Ovary (tissue), 9 donors: ENCODE measurements around the gene DAPL1. TPM values are rescaled to one million over a fixed set of nuclear protein-coding genes. Genes with fewer than 3 reads are reported as not detected.

ENCODE experiments used
- DNase-seq, 5 donors: peaks; one replicate each; pipeline ENCODE4 v3.0.0-alpha.2; 2019 to 2020
- H3K27ac ChIP-seq, 2 donors: fragments of 200-600 bp; one replicate each; pipeline versions ENCODE4 v1.5.1 to v1.8.0; 2019 to 2022
- H3K27me3 ChIP-seq: fragments of 200-600 bp; one replicate; pipeline ENCODE4 v1.8.0; 2022
- H3K36me3 ChIP-seq: fragments of 200-600 bp; sonication (generic); one replicate; pipeline ENCODE4 v1.5.1; 2019
- H3K4me1 ChIP-seq: one replicate; pipeline ENCODE4 v1.8.1; 2013; ENCODE audit warnings: mild to moderate bottlenecking, moderate library complexity; ENCODE audit not compliant: insufficient read depth
- H3K4me3 ChIP-seq: fragments of 200-600 bp; sonication (generic); one replicate; pipeline ENCODE4 v1.5.1; 2017
- H3K9me3 ChIP-seq, 2 donors: fragments of 200-600 bp in 1 of 2; sonication (generic) in 1 of 2; one replicate each; pipeline versions ENCODE4 v1.5.1 to v1.8.1; 2013 to 2019; ENCODE audit warnings: mild to moderate bottlenecking in 1 of 2, moderate library complexity in 1 of 2
- CTCF ChIP-seq, 3 donors: fragments of 450-650 bp in 2 of 3; fragments of 200-600 bp in 1 of 3; IDR thresholded peaks; one replicate each; pipeline versions ENCODE4 v1.5.1 to v1.8.0; 2016 to 2022; ENCODE audit warnings: antibody characterized with exemption in 3 of 3, mild to moderate bottlenecking in 1 of 3
- EP300 ChIP-seq: sonication (generic); formaldehyde crosslinking; IDR thresholded peaks from one replicate; pipeline ENCODE4 v1.6.1; 2017; ENCODE audit warnings: antibody characterized with exemption
- POLR2A ChIP-seq: fragments of 450-650 bp; IDR thresholded peaks from one replicate; pipeline ENCODE4 v1.6.1; 2017; ENCODE audit warnings: antibody characterized with exemption, mild to moderate bottlenecking, moderate library complexity
- WGBS, 3 donors: extraction: QIAGEN DNeasy Blood & Tissue Kit in 1 of 3; methylation state at CpG; one replicate each; pipeline versions ENCODE4 v1.1.5 to v1.1.7; 2013 to 2017; 5-methylcytosine and 5-hydroxymethylcytosine counted together
- intact Hi-C, 4 donors: fragments of 100-400 bp; cut with DNase I; formaldehyde crosslinking; loops; one replicate each; pipeline versions ENCODE4 v1.11.0 to v1.15.1; 2022 to 2023
- polyA plus RNA-seq, 2 donors: library from polyadenylated mRNA; stranded (reverse); fragments of 200-250 nt in 1 of 2; fragments of 350-450 nt in 1 of 2; fragmentation: Illumina TruSeq in 1 of 2; extraction: RNeasy Lipid Tissue Mini Kit (QIAGEN cat#74804) in 1 of 2; gene quantifications; one replicate each; pipeline ENCODE4 v1.2.3, GENCODE V29; 2013 to 2014
- total RNA-seq, 7 donors: library from RNA; depleted of rRNA in 2 of 7; stranded (reverse); fragments of >200 nt in 2 of 7; fragmentation: NEBNext Ultra II Directional in 3 of 7; extraction: Animal tissue kit (Norgen Biotek cat#: 25700) in 3 of 7; gene quantifications; one replicate each; pipeline versions ENCODE4 v1.1.0 to v1.2.4, GENCODE V29; 2016 to 2023
- donor health status: DM: no; HTN: no; CAD: no; lungs with moderate emphysema.
- donor health status: DM: no; HTN: no; CAD: no.
- donor health status: Bipolar disorder and iron deficiency.
- donor health status: DM: yes; HTN: yes; CAD: no.
- donor health status: DM: no; HTN: no; CAD: no.
- donor health status: DM: yes; HTN: yes; CAD: no.

The DAPL1 gene
- total and polyA plus RNA-seq, 9 donors = 1.2 to 64.2 (median 3.7) TPM; not detected in 2

GRCh38 chr2:158796652-158797051, 1.5 kb downstream of the DAPL1 start:
- TF ChIP-seq EP300 (no peak), CTCF (IDR thresholded peaks at IDR 0.05) (no peak), POLR2A (no peak)
- H3K4me3 ChIP-seq = no peak overlapping the region
- DNase-seq = no peak
- H3K9me3 ChIP-seq = no peaks in the 10 kb centered on the region
- no peak overlapping the region for H3K27ac ChIP-seq
- WGBS, 3 donors = 85 to 86% (median 85%) methylated on average over 2 of the region's 2 CpGs
- no peaks in the 10 kb centered on the region for H3K36me3 ChIP-seq
- intact Hi-C loops = no loop called here
- no peaks in the 10 kb centered on the region for H3K4me1 ChIP-seq
- no peaks in the 10 kb centered on the region for H3K27me3 ChIP-seq

GRCh38 chr2:158797963-158798700, 3.0 kb downstream of the DAPL1 start:
- WGBS, 3 donors = 87 to 91% (median 90%) methylated on average over 6 of the region's 6 CpGs
- H3K27me3 ChIP-seq = no peaks in the 10 kb centered on the region

GRCh38 chr2:158799181-158799580, 4.1 kb downstream of the DAPL1 start:
- Histone ChIP-seq H3K27me3 (no peaks in the 10 kb centered on the region), H3K36me3 (no peaks in the 10 kb centered on the region), H3K4me3 (no peak overlapping the region), H3K9me3 (no peaks in the 10 kb centered on the region), H3K27ac (no peak overlapping the region), H3K4me1 (no peaks in the 10 kb centered on the region)
- no peak for DNase-seq
- intact Hi-C loops = no loop called here
- WGBS, 3 donors = 93 to 97% (median 94%) methylated on average over 2 of the region's 2 CpGs
- TF ChIP-seq CTCF (IDR thresholded peaks at IDR 0.05) (no peak), EP300 (no peak)

More at GRCh38 chr2:158797963-158798700, 3.0 kb downstream of the DAPL1 start:
- DNase-seq = no peak
- Histone ChIP-seq H3K36me3 (no peaks in the 10 kb centered on the region), H3K9me3 (no peaks in the 10 kb centered on the region), H3K4me3 (no peak overlapping the region), H3K27ac (no peak overlapping the region), H3K4me1 (no peaks in the 10 kb centered on the region)
- intact Hi-C loops = no loop called here
- TF ChIP-seq POLR2A = no peak
- no peak for TF ChIP-seq CTCF (IDR thresholded peaks at IDR 0.05)
- TF ChIP-seq EP300 = no peak

- Histone ChIP-seq H3K27ac (no peak overlapping the region), H3K4me3 (no peak overlapping the region), H3K4me1 (no peaks in the 10 kb centered on the region), H3K9me3 (no peaks in the 10 kb centered on the region), H3K36me3 (no peaks in the 10 kb centered on the region), H3K27me3 (no peaks in the 10 kb centered on the region)
- 46 to 54% (median 49%) methylated on average over 2 of the region's 2 CpGs for WGBS, 3 donors
- TF ChIP-seq POLR2A (no peak), CTCF (IDR thresholded peaks at IDR 0.05) (no peak), EP300 (no peak)
- intact Hi-C loops = no loop called here
- no peak for DNase-seq
Measured at GRCh38 chr2:158803506-158803905, 8.4 kb downstream of the DAPL1 start.
